GM21515 (cell line): Measurements from ENCODE around the gene OR52E1.
"Not testable (repeated sequence)": the region's sequence is repeated elsewhere in the genome, so short reads cannot be mapped to it uniquely, and the experiment has no call there.

Experiments used
- ATAC-seq: cut with Tn5 transposase; IDR thresholded peaks from one replicate; pipeline ENCODE4 v1.9.1; 2021; ENCODE audit not compliant: unreplicated experiment

Gene OR52E1

DNA sequence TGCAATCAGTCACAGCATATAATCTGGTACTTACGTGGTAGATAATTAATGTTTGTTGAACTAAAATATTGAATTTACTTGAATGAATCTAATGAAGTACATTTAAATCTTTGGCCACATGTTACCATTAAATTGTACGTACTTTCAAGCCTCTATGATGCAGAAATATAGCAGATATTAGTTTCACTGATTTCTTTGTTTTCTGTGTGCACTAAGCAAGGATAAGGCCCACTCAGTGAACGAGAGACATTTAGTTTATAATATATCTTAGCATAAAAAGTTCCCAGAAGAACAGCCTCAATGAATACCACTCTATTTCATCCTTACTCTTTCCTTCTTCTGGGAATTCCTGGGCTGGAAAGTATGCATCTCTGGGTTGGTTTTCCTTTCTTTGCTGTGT, at the start of gene OR52E1:
Gene OR52E1 (plus strand): TSS at position 301 of the 400 bp plus-strand sequence.
- ATAC-seq: no peak

DNA sequence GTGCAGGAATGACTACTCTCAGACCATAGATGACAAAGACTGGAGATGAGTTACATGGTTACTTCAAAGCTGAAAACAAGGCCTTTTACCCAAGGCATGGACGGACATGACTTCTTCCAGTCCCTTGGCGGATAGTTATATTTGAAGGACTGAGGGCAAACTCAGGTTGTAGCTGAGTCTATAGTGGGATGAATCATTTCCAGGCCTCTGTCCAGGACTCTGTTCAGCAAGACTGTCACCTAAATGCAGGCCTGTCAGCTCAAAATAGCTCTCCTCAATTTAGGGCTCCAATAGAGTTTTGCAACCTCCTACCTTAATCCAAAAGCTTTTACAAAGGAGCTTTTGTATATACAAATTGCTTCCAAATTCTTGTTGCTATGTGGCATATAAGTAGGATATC, 47.4 kb upstream of the OR52E1 start:
- no peak for ATAC-seq

DNA sequence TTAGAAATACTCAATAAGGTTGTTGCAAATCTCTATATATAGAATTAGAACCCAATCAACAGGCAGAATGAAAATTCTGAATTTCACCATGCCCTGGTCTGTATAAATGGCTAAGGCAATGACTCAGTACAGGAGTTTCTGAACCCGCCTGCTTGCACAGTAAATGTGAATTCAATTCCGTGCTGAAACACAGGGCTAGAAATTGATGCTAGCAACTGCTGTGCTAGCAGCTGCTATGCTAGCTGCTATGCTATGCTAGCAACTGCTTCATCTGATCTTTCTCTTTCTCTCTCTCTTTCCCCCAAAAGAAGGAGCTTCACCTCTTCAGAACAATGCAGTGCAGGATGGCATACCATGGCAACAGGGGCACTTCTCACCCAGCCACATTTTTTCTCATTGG, 32.7 kb upstream of the OR52E1 start:
- no peak for ATAC-seq

DNA sequence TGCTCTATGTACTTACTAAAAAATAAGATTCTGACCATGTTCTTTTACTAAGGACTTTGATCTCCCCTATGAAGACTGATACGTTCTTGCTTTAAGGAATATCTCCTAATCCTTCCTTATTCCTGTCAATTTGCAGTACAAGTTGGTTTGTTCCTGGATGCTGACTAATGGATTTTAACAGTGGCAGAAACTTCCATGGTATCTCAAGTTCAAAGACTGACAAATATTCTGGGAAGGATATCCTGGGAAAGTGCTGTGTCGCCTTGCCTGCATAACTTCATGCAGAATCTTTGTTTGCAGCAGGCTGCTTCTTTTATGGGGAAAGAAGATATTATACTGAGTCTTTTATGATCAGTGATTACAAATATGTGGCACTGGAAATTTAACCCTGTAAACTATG, 31.4 kb upstream of the OR52E1 start:
- ATAC-seq: no peak

DNA sequence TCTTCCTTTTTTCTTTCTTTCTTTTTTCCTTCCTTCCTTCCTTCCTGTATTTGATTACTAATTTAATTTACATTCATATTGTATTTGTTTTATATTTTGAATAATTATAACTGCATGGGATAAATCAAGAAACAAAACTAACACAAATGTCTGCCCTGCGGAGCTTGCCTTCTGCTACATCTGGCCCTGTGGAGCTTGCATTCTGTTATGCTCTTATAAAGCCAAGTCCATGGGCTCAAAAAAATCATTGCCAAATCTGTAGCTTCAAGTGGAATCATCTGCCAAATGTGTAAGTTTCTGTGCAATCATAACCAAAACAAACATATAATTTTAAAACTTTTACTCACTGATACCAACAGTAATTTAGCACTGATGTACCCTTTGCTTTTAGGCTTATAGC, 31.0 kb upstream of the OR52E1 start:
- no peak for ATAC-seq

DNA sequence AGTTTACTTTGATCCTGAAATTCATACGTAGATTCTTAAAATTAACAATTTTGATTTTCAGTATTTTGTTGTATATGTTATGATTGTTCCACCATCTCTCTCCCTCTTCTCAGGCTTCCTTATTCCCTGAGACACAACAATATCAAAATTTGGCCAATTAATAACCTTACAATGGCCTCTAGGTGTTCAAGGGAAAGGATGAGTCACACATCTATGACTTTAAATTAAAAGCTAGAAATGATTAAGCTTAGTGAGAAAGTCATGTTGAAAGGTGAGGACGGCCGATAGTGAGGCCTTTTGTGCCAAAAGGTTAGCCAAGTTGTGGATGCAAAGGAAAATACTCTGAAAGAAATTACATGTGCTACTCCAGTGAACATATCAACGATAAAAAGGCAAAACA, 28.5 kb upstream of the OR52E1 start:
- ATAC-seq: no peak

DNA sequence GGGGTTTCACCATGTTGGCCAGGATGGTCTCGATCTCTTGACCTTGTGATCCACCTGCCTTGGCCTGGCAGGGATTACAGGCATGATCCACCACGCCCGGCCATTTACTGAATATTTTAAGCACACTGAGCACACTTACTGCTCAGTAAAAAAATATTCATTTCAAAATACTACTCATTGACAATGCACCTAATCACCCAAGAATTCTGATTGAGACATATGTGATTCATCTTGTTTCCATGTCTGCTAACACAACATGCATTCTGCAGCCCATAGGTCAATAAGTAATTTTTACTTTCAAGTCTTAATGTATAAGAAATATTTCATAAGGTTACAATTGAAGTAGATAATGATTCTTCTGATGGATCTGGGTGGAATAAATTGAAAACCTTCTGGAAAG, 27.3 kb upstream of the OR52E1 start:
- ATAC-seq: no peak

DNA sequence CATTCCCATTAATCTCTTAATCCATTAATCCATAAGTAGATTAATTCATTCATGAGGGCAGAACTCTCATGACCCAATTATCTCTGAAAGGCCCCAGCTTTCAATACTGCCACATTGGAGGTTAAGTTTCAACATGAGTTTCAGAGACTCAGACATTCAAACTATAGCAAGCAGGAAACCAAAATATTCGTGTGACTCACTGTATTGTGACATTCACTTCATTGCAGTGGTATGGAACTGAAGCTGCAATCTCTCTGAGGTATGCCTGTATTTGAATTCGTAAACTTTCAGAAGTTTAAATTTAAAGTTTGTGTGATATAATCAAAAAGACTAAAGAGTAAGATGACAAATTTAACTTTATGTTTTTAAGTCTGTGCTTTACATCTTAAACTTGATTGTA, 26.0 kb upstream of the OR52E1 start:
- ATAC-seq: no peak

DNA sequence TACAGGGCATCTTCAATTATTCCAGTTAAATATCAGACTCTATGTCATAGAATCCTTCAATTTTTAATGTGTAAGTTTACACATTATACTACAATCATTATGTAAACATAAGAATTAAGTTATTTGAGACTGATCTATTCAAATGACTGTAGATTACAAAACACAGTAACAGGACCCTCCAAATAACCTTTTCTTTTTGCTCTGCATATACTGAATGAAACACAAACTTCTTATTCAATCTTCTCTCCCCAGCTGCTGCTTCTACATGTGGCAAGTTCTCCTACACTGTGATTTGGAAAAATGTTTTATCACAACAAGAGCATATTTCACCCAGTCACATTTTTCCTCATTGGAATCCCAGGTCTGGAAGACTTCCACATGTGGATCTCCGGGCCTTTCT, 23.1 kb upstream of the OR52E1 start, which contains the start of gene OR52J3:
Gene OR52J3 (plus strand): TSS at position 301 of the 400 bp plus-strand sequence. CDS start 0 bp downstream, at position 301.
- no peak for ATAC-seq

DNA sequence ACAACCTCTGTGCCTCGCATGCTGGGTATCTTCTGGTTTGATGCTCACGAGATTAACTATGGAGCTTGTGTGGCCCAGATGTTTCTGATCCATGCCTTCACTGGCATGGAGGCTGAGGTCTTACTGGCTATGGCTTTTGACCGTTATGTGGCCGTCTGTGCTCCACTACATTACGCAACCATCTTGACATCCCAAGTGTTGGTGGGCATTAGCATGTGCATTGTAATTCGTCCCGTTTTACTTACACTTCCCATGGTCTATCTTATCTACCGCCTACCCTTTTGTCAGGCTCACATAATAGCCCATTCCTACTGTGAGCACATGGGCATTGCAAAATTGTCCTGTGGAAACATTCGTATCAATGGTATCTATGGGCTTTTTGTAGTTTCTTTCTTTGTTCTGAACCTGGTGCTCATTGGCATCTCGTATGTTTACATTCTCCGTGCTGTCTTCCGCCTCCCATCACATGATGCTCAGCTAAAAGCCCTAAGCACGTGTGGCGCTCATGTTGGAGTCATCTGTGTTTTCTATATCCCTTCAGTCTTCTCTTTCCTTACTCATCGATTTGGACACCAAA, 22.5 kb upstream of the OR52E1 start:
- ATAC-seq: no peak

DNA sequence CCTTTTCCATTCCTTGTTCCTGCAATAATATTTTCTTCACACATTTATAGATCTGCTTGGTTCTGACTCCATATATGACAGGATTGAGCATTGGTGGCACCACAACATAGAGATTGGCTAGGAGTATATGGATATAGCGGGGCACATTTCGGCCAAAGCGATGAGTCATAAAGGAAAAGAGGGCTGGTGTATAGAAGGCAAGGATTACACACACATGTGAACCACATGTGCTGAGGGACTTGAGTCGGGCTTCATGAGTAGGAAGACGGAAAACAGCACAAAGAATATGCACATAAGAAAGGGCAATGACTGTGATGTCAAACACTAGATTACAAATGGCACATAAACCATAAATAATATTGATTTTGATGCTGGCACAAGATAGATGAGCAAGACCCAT, 10.7 kb upstream of the OR52E1 start:
- not testable (repeated sequence) for ATAC-seq

DNA sequence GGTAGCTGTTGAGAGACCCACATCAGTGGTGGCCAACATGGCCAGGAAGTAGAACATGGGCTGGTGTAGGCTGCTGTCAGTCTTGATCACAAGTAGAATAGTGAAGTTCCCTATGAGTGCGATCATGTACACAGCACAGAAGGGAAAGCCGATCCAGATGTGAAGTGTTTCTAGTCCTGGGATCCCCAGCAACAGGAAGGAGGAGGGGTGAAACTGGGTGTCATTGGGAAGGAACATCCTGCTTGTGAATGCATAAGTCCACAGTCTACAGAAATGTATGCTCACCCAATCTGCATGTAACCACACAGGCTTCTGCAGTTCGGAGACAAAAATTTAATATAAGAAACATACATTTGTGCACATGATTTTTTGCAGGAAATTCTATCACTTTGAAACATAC, 10.0 kb upstream of the OR52E1 start, which contains the start of gene OR52E2:
Gene OR52E2 (minus strand): TSS at position 237 of the 400 bp plus-strand sequence. CDS start 0 bp downstream, at position 237.
- no peak for ATAC-seq

DNA sequence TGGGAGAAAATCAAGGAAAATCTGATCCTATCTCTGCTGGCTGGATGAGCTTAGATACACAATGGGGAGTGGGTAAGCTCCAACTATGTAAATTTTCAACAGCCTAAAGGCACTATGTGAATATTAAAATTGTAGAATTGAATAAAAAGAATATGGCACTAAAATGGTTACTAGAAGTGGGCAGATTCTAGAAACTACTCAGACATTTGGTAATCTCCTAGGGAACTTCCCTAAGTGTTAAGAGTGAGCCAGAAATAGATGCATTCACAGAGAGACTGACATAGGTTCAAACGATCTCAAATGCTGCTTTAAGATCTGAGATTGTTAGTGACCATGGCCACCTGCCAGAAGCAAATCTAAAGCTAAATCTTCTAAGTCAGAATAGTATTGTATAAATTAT, 4.3 kb upstream of the OR52E1 start:
- no peak for ATAC-seq

DNA sequence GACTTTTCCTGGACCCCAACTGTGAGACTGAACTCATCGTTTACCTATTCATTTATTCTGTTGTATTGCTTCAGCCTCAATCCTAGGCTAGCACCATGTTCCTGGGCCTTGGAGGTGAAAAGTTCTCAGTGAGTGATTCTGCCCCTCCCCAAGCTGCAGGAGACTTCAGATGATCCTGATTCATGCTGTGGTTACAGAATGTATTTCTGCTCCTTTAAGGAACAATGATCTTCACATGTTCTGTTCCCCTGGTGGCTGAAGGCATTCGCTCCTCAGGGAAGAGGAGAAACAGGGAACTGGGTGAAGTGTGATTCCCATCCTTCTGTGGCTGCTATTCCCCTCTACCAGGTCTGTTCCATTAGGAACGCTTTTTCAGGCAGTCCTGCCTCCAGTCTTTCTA, 2.4 kb downstream of the OR52E1 start:
- ATAC-seq: no peak

DNA sequence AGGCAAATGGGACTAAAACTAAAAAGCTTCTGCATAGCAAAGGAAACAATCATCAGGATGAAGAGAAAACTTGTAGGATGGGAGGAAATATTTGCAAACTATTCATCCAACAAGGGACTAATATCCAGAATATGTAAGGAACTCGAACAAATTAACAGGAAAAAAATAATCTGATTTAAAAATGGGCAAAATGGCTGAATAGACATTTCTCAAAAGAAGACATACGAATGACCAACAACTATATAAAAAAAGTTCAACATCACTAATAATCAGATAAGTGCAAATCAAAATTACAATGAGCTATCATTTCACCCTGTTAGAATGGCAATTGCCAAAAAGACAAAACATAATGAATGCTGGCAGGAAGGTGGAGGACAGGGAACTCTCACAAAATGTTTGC, 12.0 kb downstream of the OR52E1 start:
- ATAC-seq: no peak

DNA sequence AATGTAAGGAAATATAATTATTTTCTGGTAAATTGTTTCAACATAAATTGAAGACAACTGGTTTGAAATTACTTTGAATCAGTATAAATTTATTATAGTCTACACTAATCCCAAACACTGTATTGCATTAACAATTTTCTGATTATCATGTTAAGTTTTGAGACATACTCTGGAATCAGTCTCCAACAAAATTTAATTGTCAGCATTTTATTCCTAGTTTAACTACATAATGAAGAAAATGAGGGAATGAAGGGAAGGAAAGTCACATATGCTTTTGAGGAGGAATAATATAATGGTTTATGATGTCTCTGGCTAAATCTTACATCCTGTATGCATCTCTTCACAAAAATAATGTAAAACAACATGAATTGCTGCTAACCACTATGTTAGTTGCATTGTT, 14.2 kb downstream of the OR52E1 start:
- ATAC-seq: no peak

DNA sequence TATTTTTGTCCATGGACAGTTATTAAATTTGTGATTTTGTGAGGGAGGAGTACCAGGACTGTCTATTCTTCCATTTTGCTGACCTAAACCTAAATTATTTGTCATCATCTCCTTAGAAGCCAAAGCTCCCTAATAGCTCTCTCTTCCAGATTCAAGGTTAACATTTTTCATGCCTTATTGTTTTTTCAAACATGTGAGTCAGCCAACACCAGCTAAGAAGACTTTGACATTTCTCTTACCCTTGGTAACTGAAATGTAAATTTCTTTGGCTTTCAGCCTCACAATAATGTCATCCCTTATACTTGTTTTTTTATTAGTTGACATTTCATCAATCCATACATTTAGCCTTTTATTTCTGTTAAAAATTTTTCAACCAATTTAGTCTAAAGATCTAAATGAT, 19.2 kb downstream of the OR52E1 start:
- no peak for ATAC-seq

DNA sequence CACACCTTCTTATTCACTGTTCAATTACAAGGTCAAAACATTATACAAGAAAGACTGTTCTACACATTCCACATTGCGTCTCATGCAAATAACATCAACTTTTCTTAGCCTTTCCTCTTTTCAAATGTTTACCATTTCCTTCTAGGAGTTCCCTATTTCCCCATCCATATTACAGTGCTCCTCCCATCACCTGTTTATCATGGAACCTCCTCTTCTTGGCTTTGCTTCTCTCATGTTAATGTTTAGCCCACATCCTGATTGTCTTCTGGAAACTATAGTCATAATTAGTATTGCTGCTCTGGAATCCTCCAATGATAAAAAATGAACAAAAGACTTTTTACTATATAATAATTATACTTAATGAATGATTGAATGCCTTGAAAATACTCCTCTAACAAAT, 21.3 kb downstream of the OR52E1 start:
- ATAC-seq: no peak

DNA sequence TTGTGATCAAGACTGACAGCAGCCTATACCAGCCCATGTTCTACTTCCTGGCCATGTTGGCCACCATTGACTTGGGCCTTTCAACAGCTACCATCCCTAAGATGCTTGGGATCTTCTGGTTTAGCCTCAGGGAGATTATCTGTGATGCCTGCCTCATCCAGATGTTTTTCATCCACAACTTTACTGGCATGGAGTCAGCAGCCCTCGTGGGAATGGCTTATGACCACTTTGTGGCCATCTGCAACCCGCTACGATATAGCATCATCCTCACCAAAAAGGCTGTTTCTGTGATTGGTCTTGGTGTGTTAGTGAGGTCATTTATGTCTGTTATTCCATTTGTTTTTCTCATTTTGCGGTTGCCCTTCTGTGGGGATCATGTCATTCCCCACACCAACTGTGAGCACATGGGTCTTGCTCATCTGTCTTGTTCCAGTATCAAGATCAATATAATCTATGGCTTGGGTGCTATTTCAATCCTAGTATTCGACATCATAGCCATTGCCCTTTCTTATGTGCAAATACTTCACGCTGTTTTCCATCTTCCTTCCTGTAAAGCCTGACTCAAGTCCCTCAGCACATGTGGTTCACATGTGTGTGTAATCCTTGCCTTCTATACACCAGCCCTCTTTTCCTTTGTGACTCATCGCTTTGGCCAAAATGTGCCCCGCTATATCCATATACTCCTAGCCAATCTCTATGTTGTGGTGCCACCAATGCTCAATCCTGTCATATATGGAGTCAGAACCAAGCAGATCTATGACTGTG, 23.6 kb downstream of the OR52E1 start:
- ATAC-seq: no peak

DNA sequence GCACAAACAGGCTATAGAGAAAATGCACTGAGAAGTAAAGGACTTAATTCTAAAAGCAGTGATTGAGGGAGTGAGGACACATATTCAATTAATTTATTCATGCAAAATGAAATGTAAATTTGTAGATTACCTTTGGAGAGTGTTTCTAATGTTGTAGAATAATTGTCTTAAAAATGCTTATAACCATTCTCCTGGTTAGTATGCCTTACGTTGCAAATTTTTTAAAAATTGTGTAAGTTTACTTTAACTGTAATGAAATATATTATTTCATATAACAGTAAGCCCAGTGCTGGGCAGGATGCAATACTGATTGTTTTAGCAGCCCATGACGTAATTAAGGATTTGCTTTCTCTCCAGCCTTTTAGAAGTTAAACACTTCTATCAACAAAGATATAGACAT, 26.6 kb downstream of the OR52E1 start:
- no peak for ATAC-seq

DNA sequence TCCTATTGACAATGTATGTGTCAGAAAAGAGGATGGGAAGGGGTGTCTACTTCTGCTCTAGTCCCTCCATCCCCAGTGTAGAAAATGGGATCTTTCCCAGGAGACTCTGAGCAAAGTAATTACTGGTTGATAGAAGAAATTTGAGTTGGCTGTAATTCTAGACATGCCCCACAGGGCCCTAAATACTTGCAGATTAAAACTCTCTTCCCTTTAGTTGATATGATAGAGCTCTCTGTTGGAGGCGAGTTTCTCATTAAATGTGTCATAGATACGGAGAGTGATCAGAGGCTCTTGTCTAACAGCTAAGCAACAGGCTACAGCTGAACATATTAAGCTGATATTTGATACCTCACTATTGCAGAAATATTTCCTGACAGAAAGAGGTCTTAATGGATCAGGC, 32.9 kb downstream of the OR52E1 start:
- no peak for ATAC-seq

DNA sequence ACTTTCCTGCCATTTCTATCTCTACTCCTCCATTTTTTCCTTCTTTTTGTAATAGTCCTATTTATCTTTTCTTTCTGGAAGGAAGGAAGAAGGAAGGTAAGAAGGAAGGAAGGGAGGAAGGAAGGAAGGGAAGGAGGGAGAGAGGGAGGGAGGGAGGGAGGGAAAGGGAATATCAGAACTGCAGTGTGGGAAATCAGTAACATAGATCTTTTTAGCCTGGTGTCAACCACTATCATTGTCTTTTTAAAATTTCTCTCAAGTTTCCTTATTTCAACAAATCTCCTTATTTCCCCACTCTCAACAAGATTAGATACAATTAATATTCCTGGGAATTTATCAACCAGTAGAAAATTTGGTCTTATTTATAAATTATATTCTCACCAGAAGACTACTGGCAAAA, 33.7 kb downstream of the OR52E1 start:
- ATAC-seq: no peak

DNA sequence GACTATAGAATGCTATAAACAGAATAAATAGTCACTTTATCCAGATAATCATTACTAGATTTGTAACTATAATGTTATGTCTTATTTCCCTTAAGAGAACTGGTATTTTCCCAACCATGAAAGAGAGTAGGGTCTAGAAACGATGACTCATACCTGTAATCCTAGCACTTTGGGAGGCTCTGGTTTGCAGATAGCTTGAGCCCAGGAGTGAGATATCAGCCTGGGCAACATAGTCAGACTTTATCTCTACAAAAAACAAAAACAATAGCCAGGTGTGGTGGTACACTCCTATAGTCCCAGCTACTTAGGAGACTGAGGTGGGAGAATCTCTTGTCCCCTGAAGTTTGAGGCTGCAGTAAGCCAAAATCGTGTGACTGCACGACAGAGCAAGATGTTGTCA, 37.9 kb downstream of the OR52E1 start:
- no peak for ATAC-seq
